ENCODE results near the gene DNER.
"Not testable (repeated sequence)": the region's sequence is repeated elsewhere in the genome, so short reads cannot be mapped to it uniquely, and the experiment has no call there.

DNER gene

GRCh38 chr2:229373311-229373710 is 341.0 kb downstream of the DNER start:
- DNase-seq: not testable (repeated sequence)

GRCh38 chr2:229372207-229372606 is 342.1 kb downstream of the DNER start:
- no peak for DNase-seq

DNA sequence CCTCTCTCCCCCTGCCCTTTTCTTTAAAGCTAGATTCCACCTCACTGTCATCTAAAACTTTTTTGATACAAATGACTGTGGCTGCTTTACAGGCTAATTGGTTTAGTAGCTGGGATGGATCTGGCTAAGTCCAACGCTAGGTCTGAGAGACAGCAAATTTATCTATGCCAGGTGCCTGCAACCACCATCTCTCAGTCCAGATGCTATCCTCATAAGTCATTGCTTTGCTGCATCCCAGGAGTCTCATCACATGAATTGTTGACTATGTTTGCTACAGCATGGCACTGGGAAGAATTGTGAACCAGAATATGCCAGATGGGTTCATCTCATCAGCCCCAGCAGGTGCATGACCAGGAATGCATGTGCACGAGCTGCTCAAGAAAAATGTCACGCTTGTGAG is 343.3 kb downstream of the DNER start:
- no peak for DNase-seq

DNA sequence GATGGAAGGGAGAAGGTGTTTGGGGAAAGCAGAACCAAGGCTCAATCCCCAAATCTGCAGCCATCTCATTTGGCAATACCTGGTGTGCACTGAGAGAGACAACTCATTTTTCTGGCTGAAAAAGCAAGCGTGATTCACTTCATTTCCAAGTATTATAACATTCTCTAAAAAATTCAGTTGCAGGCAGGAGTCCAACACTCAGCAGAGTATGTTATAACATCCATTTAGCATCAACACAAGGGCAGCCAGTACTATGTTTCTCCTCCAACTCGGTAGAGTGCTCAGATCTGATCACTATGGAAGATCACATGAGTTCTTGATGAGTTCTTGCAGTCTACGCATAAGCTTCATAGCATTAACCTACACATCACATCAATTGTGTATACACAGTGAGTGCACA is 343.8 kb downstream of the DNER start:
- no peak for DNase-seq

DNA sequence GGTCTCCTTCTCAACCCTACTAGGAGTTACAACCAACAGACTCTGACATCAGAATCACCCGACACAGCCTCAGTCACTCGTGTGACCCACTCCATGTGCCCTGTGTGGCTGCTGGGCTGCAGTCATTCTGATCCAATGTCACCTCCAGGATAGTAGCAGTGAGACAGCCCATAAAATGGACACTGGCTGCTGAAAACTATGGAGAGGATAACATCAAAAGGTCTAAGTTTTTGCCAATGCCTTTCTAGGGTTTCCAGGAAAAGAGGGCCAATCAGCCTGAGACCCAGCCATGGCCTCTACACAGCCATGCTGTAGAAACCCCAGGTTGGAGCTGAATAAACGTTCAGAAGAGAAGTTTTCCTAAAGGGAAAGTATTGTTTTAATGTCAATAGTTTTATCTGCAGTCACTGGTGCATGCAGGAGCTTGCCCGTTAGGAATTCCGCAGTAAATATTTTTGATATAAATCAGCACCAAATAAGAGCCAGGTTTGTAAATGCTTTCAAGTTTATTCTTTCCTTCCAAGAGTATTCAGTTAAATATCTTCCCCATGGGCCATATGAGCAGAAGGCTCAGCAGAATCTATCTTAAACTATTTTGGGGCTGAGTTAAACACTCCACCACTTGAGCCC is 351.1 kb downstream of the DNER start:
- no peak for DNase-seq

DNA sequence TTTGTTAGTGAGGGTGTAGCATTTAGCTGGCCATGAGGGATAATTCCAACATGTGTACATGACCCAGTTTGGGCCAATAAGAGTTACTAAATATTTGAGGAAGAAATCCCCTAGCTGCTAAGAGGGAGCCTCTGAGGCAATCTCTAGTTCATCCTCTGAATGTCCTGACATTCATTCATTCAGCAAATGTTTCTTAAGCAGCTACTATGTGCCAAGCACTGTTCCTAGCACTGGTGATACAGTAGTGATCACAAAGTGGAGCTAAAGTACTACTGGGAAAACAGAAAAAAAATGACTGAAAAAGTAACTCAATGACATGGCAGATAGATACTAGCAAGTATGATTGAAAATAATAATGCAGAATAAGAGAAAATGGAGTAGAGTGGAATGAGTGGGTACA is 363.5 kb downstream of the DNER start:
- DNase-seq: peak; percentile 75

DNA sequence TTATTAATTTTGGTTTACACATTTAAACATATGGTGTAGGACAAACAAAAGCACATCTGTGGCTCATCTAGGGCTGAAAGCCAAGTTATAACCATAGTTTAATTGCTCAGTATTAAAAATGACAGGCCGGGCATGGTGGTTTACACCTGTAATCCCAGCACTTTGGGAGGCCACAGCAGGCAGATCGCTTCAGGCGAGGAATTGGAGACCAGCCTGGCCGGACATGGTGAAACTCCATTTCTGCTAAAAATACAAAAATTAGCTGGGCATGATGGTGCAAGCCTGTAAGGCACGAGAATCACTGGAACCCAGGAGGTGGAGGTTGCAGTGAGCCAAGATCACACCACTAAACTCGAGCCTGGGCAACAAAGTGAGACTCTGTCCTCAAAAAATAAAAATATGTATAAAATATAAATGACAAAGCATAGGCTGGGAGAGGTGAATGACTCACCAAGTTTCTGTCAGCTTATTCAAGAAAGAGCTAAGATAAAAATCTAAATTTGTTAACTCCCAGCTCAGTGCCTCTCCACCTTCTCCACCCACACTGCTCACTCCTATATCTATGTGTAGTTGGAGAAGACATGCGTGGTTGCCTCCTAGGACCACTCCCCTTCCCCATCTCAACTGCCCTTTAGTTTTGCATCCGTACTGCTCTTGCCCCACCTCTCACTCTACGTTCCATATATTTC is 364.1 kb downstream of the DNER start:
- DNase-seq: no peak

- DNase-seq: peak; percentile 26
These were observed 366.2 kb downstream of the DNER start for GRCh38 chr2:229348128-229348527.

GRCh38 chr2:229346816-229347540 is 367.4 kb downstream of the DNER start:
- DNase-seq: peak; percentile 4

DNA sequence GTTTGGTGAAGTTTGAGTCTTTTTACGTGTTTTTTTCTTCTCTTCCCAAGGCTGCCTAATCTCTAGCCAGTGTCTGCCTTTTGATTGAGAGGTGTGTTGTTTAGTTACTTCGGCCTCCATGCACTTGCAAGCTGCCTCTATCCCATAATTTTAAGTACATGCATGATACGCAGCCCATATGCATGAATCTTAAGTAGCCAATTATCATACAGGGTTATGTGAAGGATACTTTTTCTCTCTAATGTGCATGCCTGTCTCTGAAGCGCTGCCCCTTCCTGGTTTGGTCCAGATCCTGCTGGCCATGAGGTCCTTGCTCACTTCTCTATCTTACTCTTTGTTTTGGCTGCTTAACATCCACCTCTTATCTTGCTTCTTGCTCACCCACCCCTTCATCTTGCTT is 369.4 kb downstream of the DNER start:
- no peak for DNase-seq

DNA sequence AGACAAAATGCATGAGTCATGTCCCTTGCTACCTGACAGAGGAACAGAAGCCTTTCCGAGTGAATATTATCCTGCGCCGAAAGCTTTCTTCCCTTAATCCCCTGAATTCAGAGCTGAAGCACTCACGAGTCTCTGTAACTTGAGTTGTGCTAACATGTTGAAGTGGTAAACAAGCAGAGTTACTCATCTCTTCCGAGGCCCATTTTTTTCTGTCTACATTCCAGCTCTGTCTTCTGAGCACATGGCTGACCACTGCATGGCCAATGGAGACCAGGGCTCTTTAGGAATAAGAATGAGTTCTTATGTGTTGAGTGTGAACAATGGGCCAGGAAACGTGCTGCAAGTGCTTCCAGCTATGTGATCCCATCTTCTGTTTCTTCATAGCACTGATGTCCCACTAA is 370.2 kb downstream of the DNER start:
- no peak for DNase-seq

DNA sequence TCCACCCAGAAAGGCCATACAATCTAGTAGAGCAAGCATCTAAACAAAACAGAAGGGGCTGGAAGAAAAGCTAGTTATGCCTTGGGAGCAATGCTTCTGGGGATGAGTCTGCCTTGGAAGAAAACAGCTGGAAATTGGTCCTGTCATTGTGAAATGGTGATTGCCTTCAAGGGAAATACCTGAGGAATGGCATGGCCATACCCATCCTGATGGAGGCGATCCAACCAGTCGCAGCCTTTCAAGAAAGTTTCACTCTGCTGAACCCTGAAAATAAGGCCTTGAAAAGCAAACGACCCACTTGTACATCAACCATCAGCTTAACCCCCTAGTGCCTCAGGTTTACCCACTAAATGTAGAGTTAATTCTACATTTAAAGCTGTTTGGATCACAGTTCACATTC is 370.7 kb downstream of the DNER start:
- DNase-seq: no peak

DNA sequence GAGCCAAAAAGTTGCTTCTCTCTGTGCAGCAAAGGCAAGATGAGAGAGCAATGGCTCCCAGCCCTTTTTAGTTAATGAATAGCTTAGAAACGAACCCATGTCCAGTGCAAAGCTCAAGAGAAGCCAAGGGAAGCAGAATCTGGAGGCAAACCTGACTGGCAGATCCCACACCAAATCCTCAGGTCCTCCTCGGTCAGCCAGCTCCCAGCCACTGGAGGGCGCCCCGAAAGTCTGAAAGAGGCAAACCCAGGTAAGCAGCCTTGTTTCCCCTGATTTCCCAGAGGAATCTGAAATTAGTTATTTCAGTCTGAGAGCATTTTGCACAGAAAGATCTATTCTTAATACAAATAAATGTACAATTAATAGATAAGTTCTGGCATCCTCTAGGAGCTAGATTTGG is 372.0 kb downstream of the DNER start:
- DNase-seq: peak; percentile 34

GRCh38 chr2:229340086-229340760 is 374.1 kb downstream of the DNER start:
- peak; percentile 43 for DNase-seq

DNA sequence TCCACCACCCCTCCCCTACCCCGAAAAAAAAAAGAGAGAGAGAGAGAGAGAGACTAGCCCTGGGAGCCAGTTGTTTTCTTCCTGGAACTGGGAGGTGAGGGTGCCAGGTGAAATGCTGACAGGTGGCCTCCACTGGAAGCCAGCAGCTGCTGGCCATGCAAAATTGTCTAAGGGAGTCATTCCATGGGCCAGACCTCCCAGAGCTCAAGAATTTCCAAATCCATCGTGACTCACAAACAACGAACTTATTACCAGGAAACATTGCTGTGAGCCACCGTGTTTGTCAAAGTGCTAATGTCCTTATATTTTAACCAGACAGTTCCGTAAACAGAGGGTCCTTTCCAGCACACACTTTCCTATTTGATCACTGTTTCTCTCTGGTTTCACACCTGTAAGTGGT is 374.7 kb downstream of the DNER start:
- peak; percentile 36 for DNase-seq

- DNase-seq: not testable (repeated sequence)
These were observed 375.2 kb downstream of the DNER start for GRCh38 chr2:229339171-229339570.

- DNase-seq: no peak
These were observed 378.4 kb downstream of the DNER start for GRCh38 chr2:229335877-229336346.

DNA sequence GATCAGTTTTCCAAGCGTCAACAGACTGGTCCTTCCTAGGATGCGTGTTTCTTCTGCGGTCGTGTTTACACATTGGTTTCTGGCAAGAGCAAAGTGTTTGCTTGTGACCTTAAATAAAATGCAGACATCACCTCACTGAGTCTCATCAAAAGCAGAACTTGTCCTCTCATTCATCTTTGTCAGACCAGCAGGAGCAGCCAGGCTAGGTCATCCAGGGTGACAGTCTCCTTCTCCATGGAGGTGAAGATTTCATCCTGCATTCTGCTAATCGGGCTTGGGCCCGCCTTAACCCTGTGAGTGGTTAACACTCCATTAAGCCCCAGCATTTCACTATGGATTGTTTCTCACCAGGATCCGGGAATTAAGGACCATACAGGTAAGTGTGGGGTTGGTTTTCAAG is 379.0 kb downstream of the DNER start:
- DNase-seq: no peak

- peak; percentile 95 for DNase-seq
These were observed 383.4 kb downstream of the DNER start for GRCh38 chr2:229330952-229331351.

DNA sequence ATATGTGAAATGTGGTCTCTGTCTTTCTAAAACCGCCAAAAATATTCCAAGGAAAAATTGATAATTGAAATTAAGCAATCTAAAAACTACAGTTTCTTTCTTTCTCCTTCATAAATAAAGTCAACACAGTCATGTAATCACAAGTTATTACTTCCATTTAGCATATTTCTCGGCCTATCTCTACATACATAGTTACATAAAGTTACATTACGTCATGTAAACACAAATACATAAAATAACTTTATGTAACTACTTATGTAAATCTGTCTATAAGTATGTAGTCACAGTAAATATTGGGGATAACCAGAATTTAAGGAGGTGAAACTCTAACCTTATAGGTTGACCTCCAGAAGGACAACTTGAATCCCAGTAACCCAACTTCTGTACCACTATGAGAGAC is 394.8 kb downstream of the DNER start:
- no peak for DNase-seq

- peak; percentile 88 for DNase-seq
These were observed 400.2 kb downstream of the DNER start for GRCh38 chr2:229314117-229314516.

DNA sequence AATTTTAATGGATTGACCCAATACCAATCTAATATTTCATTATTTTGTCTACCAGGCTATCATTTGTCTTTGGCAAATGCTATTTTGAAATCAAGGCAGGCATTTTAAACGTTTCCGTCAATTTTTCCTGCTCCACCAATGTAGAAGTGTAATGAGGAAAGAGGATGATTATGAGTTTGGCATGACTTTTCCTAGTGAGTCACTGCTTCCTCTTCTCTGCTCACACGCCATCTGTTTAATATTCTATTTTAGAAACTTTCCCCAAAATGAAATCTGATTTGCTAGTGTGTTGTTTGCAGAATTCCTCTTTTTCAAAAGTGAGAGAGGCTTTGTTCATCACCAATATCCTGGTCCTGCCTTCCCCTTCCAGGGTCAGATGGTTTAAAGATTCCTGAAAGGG is 400.8 kb downstream of the DNER start:
- DNase-seq: peak; percentile 95

Data from inflammatory macrophage treated with lipopolysaccharide for 4 hours (primary cell).